Measurements from ENCODE around the gene SKIL.
"Not testable (repeated sequence)": the region's sequence is repeated elsewhere in the genome, so short reads cannot be mapped to it uniquely, and the experiment has no call there.

Gene SKIL, protein sequence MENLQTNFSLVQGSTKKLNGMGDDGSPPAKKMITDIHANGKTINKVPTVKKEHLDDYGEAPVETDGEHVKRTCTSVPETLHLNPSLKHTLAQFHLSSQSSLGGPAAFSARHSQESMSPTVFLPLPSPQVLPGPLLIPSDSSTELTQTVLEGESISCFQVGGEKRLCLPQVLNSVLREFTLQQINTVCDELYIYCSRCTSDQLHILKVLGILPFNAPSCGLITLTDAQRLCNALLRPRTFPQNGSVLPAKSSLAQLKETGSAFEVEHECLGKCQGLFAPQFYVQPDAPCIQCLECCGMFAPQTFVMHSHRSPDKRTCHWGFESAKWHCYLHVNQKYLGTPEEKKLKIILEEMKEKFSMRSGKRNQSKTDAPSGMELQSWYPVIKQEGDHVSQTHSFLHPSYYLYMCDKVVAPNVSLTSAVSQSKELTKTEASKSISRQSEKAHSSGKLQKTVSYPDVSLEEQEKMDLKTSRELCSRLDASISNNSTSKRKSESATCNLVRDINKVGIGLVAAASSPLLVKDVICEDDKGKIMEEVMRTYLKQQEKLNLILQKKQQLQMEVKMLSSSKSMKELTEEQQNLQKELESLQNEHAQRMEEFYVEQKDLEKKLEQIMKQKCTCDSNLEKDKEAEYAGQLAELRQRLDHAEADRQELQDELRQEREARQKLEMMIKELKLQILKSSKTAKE

DNA sequence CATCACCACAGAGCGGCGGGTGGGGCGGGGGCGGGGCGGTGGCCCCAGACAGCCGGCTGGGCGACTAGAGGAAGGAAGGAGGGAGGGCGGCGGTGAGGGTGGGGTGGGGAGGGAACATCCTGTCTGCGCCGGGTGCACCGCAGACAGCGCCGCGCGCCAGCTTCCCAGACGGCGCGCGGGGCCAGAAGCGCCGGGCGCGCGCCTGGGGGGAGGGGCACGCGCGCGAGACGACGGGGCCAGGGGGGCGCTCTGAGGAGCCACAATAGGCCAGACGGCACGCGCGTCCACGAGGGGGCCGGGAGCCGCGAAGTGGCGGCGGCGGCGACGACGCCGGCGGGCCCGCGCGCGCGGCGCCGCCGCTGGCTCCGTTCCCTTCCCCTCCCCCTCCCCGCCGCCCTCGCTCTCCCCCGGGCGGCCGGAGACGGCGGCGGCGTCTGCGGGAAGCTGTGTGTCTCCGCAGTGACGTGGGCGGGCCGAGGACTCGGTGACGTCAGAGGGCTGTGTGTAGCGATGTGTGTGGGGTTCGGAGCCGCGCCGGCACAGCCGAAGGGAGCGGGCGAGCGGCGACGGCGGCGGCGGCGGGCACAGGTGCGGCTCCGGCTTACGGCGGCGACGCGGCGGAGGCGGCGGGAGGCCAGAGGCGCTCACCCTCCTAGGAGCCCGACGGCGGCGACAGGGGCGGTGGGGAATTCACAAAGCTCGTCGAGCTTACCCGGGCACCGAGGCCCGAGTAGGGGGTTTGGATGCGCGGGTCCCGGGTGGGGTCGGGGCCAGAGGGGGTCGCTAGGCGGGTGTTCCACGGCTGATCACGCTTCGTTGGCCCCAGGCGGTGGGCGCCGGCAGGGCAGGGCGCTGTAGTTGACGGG, at the start of gene SKIL:
SKIL (plus strand) TSS at position 540 of the 866 bp plus-strand sequence. CDS start 2,617 bp downstream, outside the sequence.
- peak; percentile 85 for DNase-seq (ENCODE audit: low read depth, low spot score)
- H3K27ac ChIP-seq: peak within 1 kb of the TSS; percentile 96

- DNase-seq (ENCODE audit: low read depth, low spot score): no peak
- no peak overlapping the region for H3K27ac ChIP-seq
Measured at GRCh38 chr3:170309046-170309445, 48.5 kb upstream of the SKIL start.

- H3K27ac ChIP-seq: no peak overlapping the region
- DNase-seq (ENCODE audit: low read depth, low spot score): no peak
Measured at GRCh38 chr3:170317954-170318353, 39.6 kb upstream of the SKIL start.

GRCh38 chr3:170320461-170321121, 36.9 kb upstream of the SKIL start:
- DNase-seq (ENCODE audit: low read depth, low spot score): no peak
- H3K27ac ChIP-seq: no peak overlapping the region

GRCh38 chr3:170321321-170322034, 36.0 kb upstream of the SKIL start:
- no peak for DNase-seq (ENCODE audit: low read depth, low spot score)

GRCh38 chr3:170322566-170323269, 34.8 kb upstream of the SKIL start:
- H3K27ac ChIP-seq: no peak overlapping the region
- DNase-seq (ENCODE audit: low read depth, low spot score): no peak

More at GRCh38 chr3:170321321-170322034, 36.0 kb upstream of the SKIL start:
- H3K27ac ChIP-seq: no peak overlapping the region

DNA sequence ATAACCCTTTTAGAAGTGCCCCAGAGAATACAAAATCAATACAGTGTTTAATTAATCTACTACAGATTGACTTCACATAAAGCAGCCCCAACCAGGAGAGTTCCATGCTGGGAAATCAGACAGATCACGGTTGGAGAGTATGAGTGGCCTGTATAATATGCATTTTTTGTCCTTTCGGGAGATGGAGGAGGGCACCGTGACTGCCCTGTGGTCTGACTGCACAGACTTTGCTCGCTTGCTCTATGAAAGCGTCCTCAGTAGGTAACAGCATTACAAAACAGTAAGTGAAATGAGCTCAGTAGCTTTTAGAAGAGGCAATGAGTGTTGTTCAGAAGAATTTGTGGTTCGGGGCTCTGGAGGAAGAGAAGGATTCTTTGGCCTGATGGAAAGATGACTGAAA, 34.2 kb upstream of the SKIL start:
- DNase-seq (ENCODE audit: low read depth, low spot score): no peak
- H3K27ac ChIP-seq: no peak overlapping the region

- DNase-seq (ENCODE audit: low read depth, low spot score): no peak
- no peak overlapping the region for H3K27ac ChIP-seq
Measured at GRCh38 chr3:170324962-170325361, 32.6 kb upstream of the SKIL start.

GRCh38 chr3:170327040-170327808, 30.3 kb upstream of the SKIL start:
- H3K27ac ChIP-seq: no peak overlapping the region
- DNase-seq (ENCODE audit: low read depth, low spot score): no peak

GRCh38 chr3:170327868-170328548, 29.5 kb upstream of the SKIL start:
- not testable (repeated sequence) for DNase-seq (ENCODE audit: low read depth, low spot score); H3K27ac ChIP-seq

DNA sequence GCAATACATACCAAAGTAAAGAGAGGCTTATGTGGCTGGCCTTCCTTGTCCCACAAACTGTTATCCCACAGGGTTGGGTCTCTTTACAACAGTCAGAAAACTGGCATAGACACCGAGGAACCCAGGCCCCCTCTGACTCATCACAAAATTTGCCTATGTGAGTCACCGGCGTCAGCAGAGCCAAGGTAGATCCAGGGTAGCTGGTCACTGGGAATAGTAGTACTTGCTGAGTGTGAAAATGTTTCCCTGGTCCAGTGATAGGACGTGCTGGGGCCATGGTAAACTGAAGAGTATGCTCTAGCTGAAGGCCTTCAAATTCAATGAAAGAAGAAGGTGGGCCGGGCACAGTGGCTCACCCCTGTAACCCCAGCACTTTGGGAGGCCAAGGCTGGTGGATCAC, 27.1 kb upstream of the SKIL start:
- H3K27ac ChIP-seq: no peak overlapping the region
- no peak for DNase-seq (ENCODE audit: low read depth, low spot score)

DNA sequence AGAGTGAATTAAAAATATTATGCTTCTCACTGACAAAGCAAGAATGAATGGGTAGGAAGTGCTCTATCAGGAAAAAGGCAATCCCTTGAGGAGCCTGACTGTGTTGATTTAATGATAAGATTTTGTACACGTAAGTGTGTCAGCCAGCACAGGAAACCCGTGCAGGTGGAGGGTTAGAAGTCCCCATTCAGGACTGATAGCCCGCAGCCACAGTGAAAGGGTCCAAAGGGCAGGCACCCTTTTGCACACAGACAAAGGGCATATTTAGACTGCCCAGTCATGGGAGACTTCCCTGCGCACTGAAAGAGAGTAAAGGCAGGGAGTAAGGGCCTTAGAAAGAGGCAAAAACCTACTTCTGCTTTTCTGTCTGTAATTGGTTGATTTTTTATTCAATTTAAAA, 26.4 kb upstream of the SKIL start:
- DNase-seq (ENCODE audit: low read depth, low spot score): no peak
- H3K27ac ChIP-seq: no peak overlapping the region

GRCh38 chr3:170337420-170337819, 20.1 kb upstream of the SKIL start:
- no peak overlapping the region for H3K27ac ChIP-seq
- DNase-seq (ENCODE audit: low read depth, low spot score): no peak

DNA sequence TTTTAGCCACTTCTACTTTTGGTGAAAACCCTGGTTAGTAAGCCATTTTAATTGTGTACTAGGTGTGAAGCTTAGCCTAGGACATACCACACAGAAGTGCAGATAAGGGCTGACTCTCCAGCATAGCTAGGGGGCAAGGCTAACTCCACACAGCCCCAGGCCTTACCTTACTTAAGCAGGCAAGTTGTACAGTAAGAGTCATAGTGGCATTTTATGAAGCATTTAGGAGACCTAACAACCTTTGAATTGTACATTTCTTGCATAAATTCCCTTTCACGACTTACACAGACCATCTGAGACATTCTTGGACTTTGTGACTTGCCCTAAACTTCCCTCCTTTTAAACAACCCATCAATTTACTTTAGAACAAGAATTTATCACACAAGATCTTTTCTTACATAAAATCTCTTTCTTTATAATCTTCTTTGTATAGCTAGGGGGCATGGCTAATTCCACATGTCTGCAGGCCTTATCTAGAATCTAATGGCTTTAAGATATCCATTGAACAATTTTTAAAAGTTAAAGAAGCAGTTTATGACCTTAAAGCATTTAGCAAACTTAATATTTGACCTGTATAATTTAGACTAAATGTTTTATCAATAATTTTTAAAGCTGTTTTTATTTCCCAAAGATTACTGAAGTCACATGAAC, 18.7 kb upstream of the SKIL start:
- DNase-seq (ENCODE audit: low read depth, low spot score): no peak
- H3K27ac ChIP-seq: no peak overlapping the region

DNA sequence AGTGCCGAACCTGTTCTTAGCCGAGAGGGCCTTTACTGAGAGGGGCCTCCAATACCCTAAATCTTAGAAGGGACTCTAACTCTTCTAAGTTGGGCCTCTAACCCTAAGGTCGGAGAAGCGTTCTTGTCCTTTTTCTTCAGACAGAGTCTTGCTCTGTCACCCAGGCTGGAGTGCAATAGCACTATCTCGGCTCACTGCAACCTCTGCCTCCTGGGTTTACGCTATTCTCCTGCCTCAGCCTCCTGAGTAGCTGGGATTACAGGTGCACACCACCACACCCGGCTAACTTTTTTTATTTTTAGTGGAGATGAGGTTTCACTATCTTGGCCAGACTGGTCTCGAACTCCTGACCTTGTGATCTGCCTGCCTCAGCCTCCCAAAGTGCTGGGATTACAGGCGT, 15.2 kb upstream of the SKIL start:
- DNase-seq (ENCODE audit: low read depth, low spot score); H3K27ac ChIP-seq: not testable (repeated sequence)

GRCh38 chr3:170343859-170344258, 13.7 kb upstream of the SKIL start:
- DNase-seq (ENCODE audit: low read depth, low spot score): peak; percentile 91
- peak overlapping the region; percentile 75 for H3K27ac ChIP-seq

- peak overlapping the region; percentile 75 for H3K27ac ChIP-seq
- no peak for DNase-seq (ENCODE audit: low read depth, low spot score)
Measured at GRCh38 chr3:170344971-170345370, 12.5 kb upstream of the SKIL start.

All from epithelial cell of prostate (primary cell).